HepG2 (cell line): ENCODE data around the gene MAP1LC3B. TPM values are rescaled to one million over a fixed set of nuclear protein-coding genes. Genes with fewer than 3 reads are reported as not detected.
A peak's percentile ranks its signal among the peaks of the same experiment; 100 is the strongest.

Experiments
- ATF1 ChIP-seq: IDR thresholded peaks from 2 replicates; pipeline ENCODE4 v1.6.1; 2016; ENCODE audit warnings: mild to moderate bottlenecking, control low read depth
- ATF7-NPFF ChIP-seq: sonication (generic); formaldehyde crosslinking; IDR thresholded peaks from 2 replicates; pipeline ENCODE4 v1.8.1; 2023; ENCODE audit warnings: mild to moderate bottlenecking, low read depth, missing genetic modification reagents, moderate library complexity
- CENPT ChIP-seq: sonication (generic); formaldehyde crosslinking; IDR thresholded peaks from 2 replicates; pipeline ENCODE4 v1.8.0; 2022; ENCODE audit warnings: low read depth, mild to moderate bottlenecking, moderate library complexity, missing genetic modification reagents
- GRHL1 ChIP-seq: sonication (generic); formaldehyde crosslinking; conservative IDR thresholded peaks from 2 replicates; pipeline ENCODE4 v1.8.0; 2022; ENCODE audit warnings: missing genetic modification reagents
- IKZF4 ChIP-seq: sonication (generic); formaldehyde crosslinking; IDR thresholded peaks from 2 replicates; pipeline ENCODE4 v1.5.1; 2020; ENCODE audit warnings: borderline replicate concordance, mild to moderate bottlenecking, low read depth, missing genetic modification reagents; ENCODE audit errors: not compliant biosample characterization
- KLF11 ChIP-seq: IDR thresholded peaks from 2 replicates; pipeline ENCODE4 v1.6.1; 2016; ENCODE audit warnings: missing compliant biosample characterization
- MEIS1 ChIP-seq: sonication (generic); formaldehyde crosslinking; IDR thresholded peaks from 2 replicates; pipeline ENCODE4 v1.9.0; 2021; ENCODE audit warnings: mild to moderate bottlenecking, missing genetic modification reagents, moderate library complexity, borderline replicate concordance
- NRL ChIP-seq: sonication (generic); formaldehyde crosslinking; IDR thresholded peaks from 2 replicates; pipeline ENCODE4 v1.5.0; 2020; ENCODE audit warnings: missing genetic modification reagents, mild to moderate bottlenecking, moderate library complexity, borderline replicate concordance
- SIN3A ChIP-seq: IDR thresholded peaks from 2 replicates; pipeline ENCODE4 v1.6.1; 2011; ENCODE audit warnings: low read depth, mild to moderate bottlenecking, control low read depth, low read length, borderline replicate concordance
- SYNCRIP ChIP-seq: fragments of 200-400 bp; formaldehyde crosslinking; IDR thresholded peaks from 2 replicates; pipeline ENCODE4 v1.6.1; 2018; ENCODE audit warnings: mild to moderate bottlenecking, low read depth, low read length; ENCODE audit not compliant: insufficient read depth
- TEF ChIP-seq: sonication (generic); formaldehyde crosslinking; IDR thresholded peaks from 2 replicates; pipeline ENCODE4 v1.5.0; 2020; ENCODE audit warnings: missing genetic modification reagents
- ZNF10 ChIP-seq: sonication (generic); formaldehyde crosslinking; IDR thresholded peaks from 2 replicates; pipeline ENCODE4 v1.4.0; 2020; ENCODE audit warnings: mild to moderate bottlenecking, low read depth, missing genetic modification reagents, borderline replicate concordance
- ZNF382 ChIP-seq: sonication (generic); formaldehyde crosslinking; IDR thresholded peaks from 2 replicates; pipeline ENCODE4 v1.5.0; 2020; ENCODE audit warnings: missing genetic modification reagents, mild to moderate bottlenecking, borderline replicate concordance
- ZNF598 ChIP-seq: sonication (generic); formaldehyde crosslinking; IDR thresholded peaks from 2 replicates; pipeline ENCODE4 v1.5.1; 2020; ENCODE audit warnings: mild to moderate bottlenecking, missing genetic modification reagents, borderline replicate concordance
- ZNF850 ChIP-seq: sonication (generic); formaldehyde crosslinking; conservative IDR thresholded peaks from 2 replicates; pipeline ENCODE4 v1.9.0; 2021; ENCODE audit warnings: mild to moderate bottlenecking, missing genetic modification reagents
- ZNF879 ChIP-seq: sonication (generic); formaldehyde crosslinking; IDR thresholded peaks from 2 replicates; pipeline ENCODE4 v1.8.1; 2023; ENCODE audit warnings: missing genetic modification reagents
- polyA plus RNA-seq, 8 experiments: library from polyadenylated mRNA; depleted of rRNA in 3 of 8; stranded (reverse) in 7 of 8; unstranded in 1 of 8; fragments of >200 nt; fragmentation: Illumina TruSeq in 4 of 8; extraction: Trizol in 4 of 8; gene quantifications; 2 replicates each; pipeline versions ENCODE4 v1.2.1 to v1.2.3, GENCODE V29; 2011 to 2016; ENCODE audit warnings: low read depth in 4 of 8, missing spikeins in 1 of 8, mixed read lengths in 1 of 8; ENCODE audit not compliant: insufficient read depth in 1 of 8
- total RNA-seq, 5 experiments: library from RNA; depleted of rRNA; stranded (reverse); fragments of >200 nt; fragmentation: Illumina TruSeq; extraction: Trizol; gene quantifications; 2 replicates each; pipeline ENCODE4 v1.2.3, GENCODE V29; 2016; ENCODE audit warnings: low read depth in 1 of 5
- TF ChIP-seq, protein P1 (sequence below): sonication (generic); formaldehyde crosslinking; IDR thresholded peaks from 2 replicates; pipeline ENCODE4 v1.8.0; 2022; ENCODE audit warnings: mild to moderate bottlenecking, missing genetic modification reagents, moderate library complexity
- TF ChIP-seq, protein P2 (sequence below): sonication (generic); formaldehyde crosslinking; IDR thresholded peaks from 2 replicates; pipeline ENCODE4 v1.4.0; 2020; ENCODE audit warnings: missing genetic modification reagents
- TF ChIP-seq, protein P3 (sequence below): conservative IDR thresholded peaks from 2 replicates; pipeline ENCODE4 v1.6.1; 2018; ENCODE audit warnings: missing genetic modification reagents
- TF ChIP-seq, protein P4 (sequence below): sonication (generic); formaldehyde crosslinking; IDR thresholded peaks from 2 replicates; pipeline ENCODE4 v1.4.0; 2020; ENCODE audit warnings: missing genetic modification reagents, mild to moderate bottlenecking, borderline replicate concordance

The MAP1LC3B gene
- total and polyA plus RNA-seq, 2 of the 13 experiments (the other 11 are each of a cell fraction or from before 2014, with no cell fraction given): 15.7 to 37.4 TPM

DNA sequence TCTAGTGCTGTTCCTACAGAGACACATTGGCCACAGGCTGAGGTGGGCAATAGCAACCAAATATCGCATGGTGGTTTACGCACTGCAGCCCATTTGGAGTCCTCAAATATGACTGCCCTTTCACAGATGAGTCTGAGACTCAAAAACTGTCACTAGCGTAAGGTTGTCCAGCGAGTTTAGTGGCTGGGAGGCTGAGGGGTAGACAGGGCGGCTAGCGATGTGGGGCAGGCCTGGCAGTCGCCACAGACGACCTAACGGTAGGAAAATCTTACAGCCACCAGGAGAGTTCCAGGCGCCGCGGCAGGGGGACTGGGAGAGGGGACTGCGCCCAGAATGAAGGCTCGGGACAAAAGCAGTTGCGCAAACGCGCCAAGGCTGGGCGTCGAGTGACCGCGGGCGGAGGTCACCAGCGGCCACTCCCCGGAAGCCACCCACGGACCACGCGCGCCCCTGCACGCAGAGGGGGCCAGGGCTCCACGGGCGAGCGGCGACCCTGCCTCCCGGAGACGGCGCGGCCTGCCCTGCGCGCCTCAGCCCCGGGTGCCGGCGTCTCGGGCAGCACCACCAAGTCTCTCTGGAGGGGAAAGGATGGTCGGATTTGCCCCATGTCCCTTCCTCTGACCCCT is 699 bp upstream of the MAP1LC3B start (continued):
- TF ChIP-seq CENPT (no peak), TEF (CRISPR knock-in tag) (0 out of 2 replicates have a peak, but pooled peaks have one; percentile 6), ZNF598 (no peak; the same call in 1 of the 2 replicates), NRL (CRISPR knock-in tag) (no peak), ZNF10 (CRISPR knock-in tag) (no peak), ATF1 (CRISPR knock-in tag) (no peak), SIN3A (0 out of 2 replicates have a peak, but pooled peaks have one; percentile 13), ZNF850 (CRISPR knock-in tag) (0 out of 2 replicates have a peak, but pooled peaks have one; percentile 58), KLF11 (CRISPR knock-in tag) (no peak), GRHL1 (no peak), ATF7-NPFF (CRISPR knock-in tag) (no peak; the same call in 1 of the 2 replicates), MEIS1 (CRISPR knock-in tag) (no peak), ZNF382 (CRISPR knock-in tag) (no peak), ZNF879 (no peak), IKZF4 (CRISPR knock-in tag) (no peak), SYNCRIP (no peak)
- TF ChIP-seq, protein P1, sequence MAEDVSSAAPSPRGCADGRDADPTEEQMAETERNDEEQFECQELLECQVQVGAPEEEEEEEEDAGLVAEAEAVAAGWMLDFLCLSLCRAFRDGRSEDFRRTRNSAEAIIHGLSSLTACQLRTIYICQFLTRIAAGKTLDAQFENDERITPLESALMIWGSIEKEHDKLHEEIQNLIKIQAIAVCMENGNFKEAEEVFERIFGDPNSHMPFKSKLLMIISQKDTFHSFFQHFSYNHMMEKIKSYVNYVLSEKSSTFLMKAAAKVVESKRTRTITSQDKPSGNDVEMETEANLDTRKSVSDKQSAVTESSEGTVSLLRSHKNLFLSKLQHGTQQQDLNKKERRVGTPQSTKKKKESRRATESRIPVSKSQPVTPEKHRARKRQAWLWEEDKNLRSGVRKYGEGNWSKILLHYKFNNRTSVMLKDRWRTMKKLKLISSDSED (CRISPR knock-in tag): no peak
- TF ChIP-seq, protein P2, sequence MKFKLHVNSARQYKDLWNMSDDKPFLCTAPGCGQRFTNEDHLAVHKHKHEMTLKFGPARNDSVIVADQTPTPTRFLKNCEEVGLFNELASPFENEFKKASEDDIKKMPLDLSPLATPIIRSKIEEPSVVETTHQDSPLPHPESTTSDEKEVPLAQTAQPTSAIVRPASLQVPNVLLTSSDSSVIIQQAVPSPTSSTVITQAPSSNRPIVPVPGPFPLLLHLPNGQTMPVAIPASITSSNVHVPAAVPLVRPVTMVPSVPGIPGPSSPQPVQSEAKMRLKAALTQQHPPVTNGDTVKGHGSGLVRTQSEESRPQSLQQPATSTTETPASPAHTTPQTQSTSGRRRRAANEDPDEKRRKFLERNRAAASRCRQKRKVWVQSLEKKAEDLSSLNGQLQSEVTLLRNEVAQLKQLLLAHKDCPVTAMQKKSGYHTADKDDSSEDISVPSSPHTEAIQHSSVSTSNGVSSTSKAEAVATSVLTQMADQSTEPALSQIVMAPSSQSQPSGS (CRISPR knock-in tag): no peak
- TF ChIP-seq, protein P3, sequence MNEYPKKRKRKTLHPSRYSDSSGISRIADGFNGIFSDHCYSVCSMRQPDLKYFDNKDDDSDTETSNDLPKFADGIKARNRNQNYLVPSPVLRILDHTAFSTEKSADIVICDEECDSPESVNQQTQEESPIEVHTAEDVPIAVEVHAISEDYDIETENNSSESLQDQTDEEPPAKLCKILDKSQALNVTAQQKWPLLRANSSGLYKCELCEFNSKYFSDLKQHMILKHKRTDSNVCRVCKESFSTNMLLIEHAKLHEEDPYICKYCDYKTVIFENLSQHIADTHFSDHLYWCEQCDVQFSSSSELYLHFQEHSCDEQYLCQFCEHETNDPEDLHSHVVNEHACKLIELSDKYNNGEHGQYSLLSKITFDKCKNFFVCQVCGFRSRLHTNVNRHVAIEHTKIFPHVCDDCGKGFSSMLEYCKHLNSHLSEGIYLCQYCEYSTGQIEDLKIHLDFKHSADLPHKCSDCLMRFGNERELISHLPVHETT (CRISPR knock-in tag): no peak
- TF ChIP-seq, protein P4, sequence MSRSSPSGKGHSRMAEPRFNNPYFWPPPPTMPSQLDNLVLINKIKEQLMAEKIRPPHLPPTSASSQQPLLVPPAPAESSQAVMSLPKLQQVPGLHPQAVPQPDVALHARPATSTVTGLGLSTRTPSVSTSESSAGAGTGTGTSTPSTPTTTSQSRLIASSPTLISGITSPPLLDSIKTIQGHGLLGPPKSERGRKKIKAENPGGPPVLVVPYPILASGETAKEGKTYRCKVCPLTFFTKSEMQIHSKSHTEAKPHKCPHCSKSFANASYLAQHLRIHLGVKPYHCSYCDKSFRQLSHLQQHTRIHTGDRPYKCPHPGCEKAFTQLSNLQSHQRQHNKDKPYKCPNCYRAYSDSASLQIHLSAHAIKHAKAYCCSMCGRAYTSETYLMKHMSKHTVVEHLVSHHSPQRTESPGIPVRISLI: no peak
